Retina (tissue), 1 donor: ENCODE results near the gene GRM8.

Experiments
- DNase-seq: peaks from one replicate; pipeline ENCODE4 v3.0.0-alpha.2; 2016

Gene GRM8

GRCh38 chr7:127230192-127230925, 22.4 kb downstream of the GRM8 start:
- no peak for DNase-seq

GRCh38 chr7:127226685-127227374, 25.9 kb downstream of the GRM8 start:
- no peak for DNase-seq

GRCh38 chr7:127221731-127222130, 31.0 kb downstream of the GRM8 start:
- DNase-seq = no peak

- no peak for DNase-seq
These were observed 37.6 kb downstream of the GRM8 start for GRCh38 chr7:127214956-127215718.

- no peak for DNase-seq
These were observed 42.9 kb downstream of the GRM8 start for GRCh38 chr7:127209886-127210285.

- no peak for DNase-seq
These were observed 43.9 kb downstream of the GRM8 start for GRCh38 chr7:127208860-127209259.

- no peak for DNase-seq
These were observed 44.4 kb downstream of the GRM8 start for GRCh38 chr7:127208351-127208750.

GRCh38 chr7:127207806-127208205, 44.9 kb downstream of the GRM8 start:
- no peak for DNase-seq

GRCh38 chr7:127207230-127207629, 45.5 kb downstream of the GRM8 start:
- DNase-seq = no peak

- no peak for DNase-seq
These were observed 58.2 kb downstream of the GRM8 start for GRCh38 chr7:127194571-127194970.

GRCh38 chr7:127189886-127190285, 62.9 kb downstream of the GRM8 start:
- DNase-seq = no peak

GRCh38 chr7:127189074-127189473, 63.7 kb downstream of the GRM8 start:
- no peak for DNase-seq

GRCh38 chr7:127187740-127188139, 65.0 kb downstream of the GRM8 start:
- no peak for DNase-seq

GRCh38 chr7:127186686-127187085, 66.1 kb downstream of the GRM8 start:
- no peak for DNase-seq

- no peak for DNase-seq
These were observed 75.6 kb downstream of the GRM8 start for GRCh38 chr7:127177156-127177555.

GRCh38 chr7:127162366-127162765, 90.4 kb downstream of the GRM8 start:
- no peak for DNase-seq

- DNase-seq = no peak
These were observed 94.1 kb downstream of the GRM8 start for GRCh38 chr7:127158659-127159058.

- DNase-seq = no peak
These were observed 97.8 kb downstream of the GRM8 start for GRCh38 chr7:127154958-127155357.

- DNase-seq = no peak
These were observed 98.6 kb downstream of the GRM8 start for GRCh38 chr7:127154101-127154500.

GRCh38 chr7:127153315-127153714, 99.4 kb downstream of the GRM8 start:
- no peak for DNase-seq

GRCh38 chr7:127152423-127152822, 100.3 kb downstream of the GRM8 start:
- no peak for DNase-seq

- DNase-seq = no peak
These were observed 101.4 kb downstream of the GRM8 start for GRCh38 chr7:127151379-127151778.

- DNase-seq = no peak
These were observed 102.2 kb downstream of the GRM8 start for GRCh38 chr7:127150543-127150942.
